Measurements from ENCODE around the gene AIG1.

DNA sequence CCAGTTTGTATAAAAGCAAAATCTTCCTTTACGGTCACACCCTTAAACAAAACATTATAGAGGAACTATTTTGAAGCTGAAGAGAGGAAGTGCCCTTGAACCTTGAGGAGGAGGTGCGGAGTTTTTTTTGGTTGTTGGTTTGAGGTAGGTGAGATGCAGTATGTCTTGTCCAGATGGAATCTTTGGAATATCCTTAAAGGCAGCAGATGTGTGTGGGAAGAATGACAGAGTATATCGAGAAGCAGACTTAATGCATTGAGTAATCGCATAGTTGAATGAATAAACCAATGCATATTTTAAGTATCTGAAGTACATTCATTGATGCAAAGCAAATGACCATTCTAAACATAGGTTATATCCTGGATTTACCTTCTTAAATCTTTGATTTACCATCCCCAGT, 49.9 kb downstream of the AIG1 start:
- TF ChIP-seq, protein P1, sequence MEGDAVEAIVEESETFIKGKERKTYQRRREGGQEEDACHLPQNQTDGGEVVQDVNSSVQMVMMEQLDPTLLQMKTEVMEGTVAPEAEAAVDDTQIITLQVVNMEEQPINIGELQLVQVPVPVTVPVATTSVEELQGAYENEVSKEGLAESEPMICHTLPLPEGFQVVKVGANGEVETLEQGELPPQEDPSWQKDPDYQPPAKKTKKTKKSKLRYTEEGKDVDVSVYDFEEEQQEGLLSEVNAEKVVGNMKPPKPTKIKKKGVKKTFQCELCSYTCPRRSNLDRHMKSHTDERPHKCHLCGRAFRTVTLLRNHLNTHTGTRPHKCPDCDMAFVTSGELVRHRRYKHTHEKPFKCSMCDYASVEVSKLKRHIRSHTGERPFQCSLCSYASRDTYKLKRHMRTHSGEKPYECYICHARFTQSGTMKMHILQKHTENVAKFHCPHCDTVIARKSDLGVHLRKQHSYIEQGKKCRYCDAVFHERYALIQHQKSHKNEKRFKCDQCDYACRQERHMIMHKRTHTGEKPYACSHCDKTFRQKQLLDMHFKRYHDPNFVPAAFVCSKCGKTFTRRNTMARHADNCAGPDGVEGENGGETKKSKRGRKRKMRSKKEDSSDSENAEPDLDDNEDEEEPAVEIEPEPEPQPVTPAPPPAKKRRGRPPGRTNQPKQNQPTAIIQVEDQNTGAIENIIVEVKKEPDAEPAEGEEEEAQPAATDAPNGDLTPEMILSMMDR (IDR thresholded peaks at IDR 0.05; ENCODE audit: poor library complexity): no peak
- TF ChIP-seq EZH2 (IDR thresholded peaks at IDR 0.05; ENCODE audit: borderline replicate concordance) (no peak), EZH2phosphoT487 (IDR thresholded peaks at IDR 0.05; ENCODE audit: low read depth, severe bottlenecking, unreplicated experiment) (no peak)

All from hepatocyte (in vitro differentiated cells).